GM12801 (cell line): ENCODE measurements around the gene ANO1.

Experiments
- CTCF ChIP-seq: IDR thresholded peaks from one replicate; pipeline ENCODE4 v1.5.1; 2011; ENCODE audit warnings: control low read depth; ENCODE audit not compliant: insufficient read length; ENCODE audit errors: extremely low read depth

Gene ANO1

GRCh38 chr11:70141486-70142220 lies 63.5 kb downstream of the ANO1 start:
- no peak for TF ChIP-seq CTCF

- TF ChIP-seq CTCF: no peak
Observed at GRCh38 chr11:70142221-70142875, 64.2 kb downstream of the ANO1 start.

GRCh38 chr11:70144262-70144661 lies 66.1 kb downstream of the ANO1 start:
- no peak for TF ChIP-seq CTCF

GRCh38 chr11:70145071-70145470 lies 67.0 kb downstream of the ANO1 start:
- TF ChIP-seq CTCF: no peak

GRCh38 chr11:70145841-70146240 lies 67.7 kb downstream of the ANO1 start:
- TF ChIP-seq CTCF: no peak

- TF ChIP-seq CTCF: no peak
Observed at GRCh38 chr11:70146299-70146698, 68.2 kb downstream of the ANO1 start.

- no peak for TF ChIP-seq CTCF
Observed at GRCh38 chr11:70146895-70147520, 68.9 kb downstream of the ANO1 start.
